Fibroblast of skin of left biceps (primary cell): ENCODE data around the gene ELMO1.

Experiments used
- DNase-seq, 2 experiments: peaks; one replicate each; pipeline ENCODE4 v3.0.0-alpha.2; 2013; ENCODE audit warnings: low read depth in 2 of 2

ELMO1 gene

GRCh38 chr7:37467002-37467401 is 18.3 kb upstream of the ELMO1 start:
- no peak for DNase-seq

GRCh38 chr7:37462138-37462537 is 13.5 kb upstream of the ELMO1 start:
- no peak for DNase-seq

GRCh38 chr7:37455081-37455480 is 6.4 kb upstream of the ELMO1 start:
- no peak for DNase-seq

GRCh38 chr7:37452346-37452745 is 3.7 kb upstream of the ELMO1 start:
- no peak for DNase-seq

- DNase-seq = no peak
Measured at GRCh38 chr7:37450035-37450434, 1.4 kb upstream of the ELMO1 start.

GRCh38 chr7:37449621-37450020 is 957 bp upstream of the ELMO1 start:
- DNase-seq = no peak

- no peak for DNase-seq
Measured at GRCh38 chr7:37448011-37448635, 541 bp downstream of the ELMO1 start.

GRCh38 chr7:37446371-37446770 is 2.3 kb downstream of the ELMO1 start:
- no peak for DNase-seq

GRCh38 chr7:37445790-37446189 is 2.9 kb downstream of the ELMO1 start:
- DNase-seq = no peak

GRCh38 chr7:37445064-37445723 is 3.5 kb downstream of the ELMO1 start:
- DNase-seq = no peak

- DNase-seq = no peak
Measured at GRCh38 chr7:37443627-37444026, 5.0 kb downstream of the ELMO1 start.

GRCh38 chr7:37442268-37442667 is 6.4 kb downstream of the ELMO1 start:
- no peak for DNase-seq

GRCh38 chr7:37441816-37442215 is 6.8 kb downstream of the ELMO1 start:
- no peak for DNase-seq

GRCh38 chr7:37441386-37441760 is 7.3 kb downstream of the ELMO1 start:
- no peak for DNase-seq

GRCh38 chr7:37440738-37441385 is 7.8 kb downstream of the ELMO1 start:
- DNase-seq = no peak

GRCh38 chr7:37439653-37440026 is 9.0 kb downstream of the ELMO1 start:
- no peak for DNase-seq

GRCh38 chr7:37438906-37439652 is 9.6 kb downstream of the ELMO1 start:
- no peak for DNase-seq

GRCh38 chr7:37435156-37435855 is 13.4 kb downstream of the ELMO1 start:
- no peak for DNase-seq

GRCh38 chr7:37434529-37434928 is 14.1 kb downstream of the ELMO1 start:
- no peak for DNase-seq

- no peak for DNase-seq
Measured at GRCh38 chr7:37433166-37433565, 15.5 kb downstream of the ELMO1 start.

- DNase-seq = no peak
Measured at GRCh38 chr7:37432281-37432920, 16.3 kb downstream of the ELMO1 start.

- no peak for DNase-seq
Measured at GRCh38 chr7:37431413-37431812, 17.3 kb downstream of the ELMO1 start.
